ENCODE data around the gene THAP4. TPM values are rescaled to one million over a fixed set of nuclear protein-coding genes. Genes with fewer than 3 reads are reported as not detected.

Gene THAP4
- polyA plus RNA-seq, 1 of the 3 experiments (the other 2 are of a cell fraction): 64.7 TPM

GRCh38 chr2:241535871-241536655 is 100.9 kb downstream of the THAP4 start:
- H3K4me2 ChIP-seq: no peak overlapping the region
- H3K36me3 ChIP-seq (replicated peaks in 1 of 2; ENCODE audit: control insufficient read depth in 1 of 2, insufficient read depth in 2 of 2, low read length in 1 of 2): no peaks in the 10 kb centered on the region
- no peaks in the 10 kb centered on the region for H3F3A ChIP-seq (replicated peaks; ENCODE audit: insufficient read depth)
- no peaks in the 10 kb centered on the region for H3K9me2 ChIP-seq
- H3K9me3 ChIP-seq: no peaks in the 10 kb centered on the region
- no peaks in the 10 kb centered on the region for H4K20me1 ChIP-seq (ENCODE audit: insufficient read depth)
- H3K27ac ChIP-seq (ENCODE audit: low read depth in 2 of 2, low read length in 1 of 2): no peak overlapping the region
- WGBS (ENCODE audit: low lambda C conversion rate): 72% methylated on average over 8 of the region's 13 CpGs
- TF ChIP-seq GABPA (IDR thresholded peaks at IDR 0.05; ENCODE audit: low read depth): no peak
- no peak for TF ChIP-seq POLR2AphosphoS5 (IDR thresholded peaks at IDR 0.05; ENCODE audit: low read depth, low read length)
- H3K27me3 ChIP-seq (ENCODE audit: insufficient read depth): no peaks in the 10 kb centered on the region; the same call in 1 of the 2 replicates
- CTCF ChIA-PET: interaction anchor here (1.1 kb wide), 1 partner anchor 123 kb away, joined by 3 read pairs; no protein-coding TSS in a partner anchor
- H3K4me1 ChIP-seq (ENCODE audit: control insufficient read depth in 1 of 2, insufficient read depth in 2 of 2, low read depth in 1 of 2, low read length in 1 of 2): peaks cover 0 to 1% of the 10 kb centered on the region in 2 experiments; a peak in 1 of 4 replicates
- no peaks in the 10 kb centered on the region for H3K79me2 ChIP-seq (ENCODE audit: insufficient read depth)
- H3K4me3 ChIP-seq (ENCODE audit: low read depth in 2 of 2, low read length in 1 of 2): no peak overlapping the region
- no peak overlapping the region for H3K9ac ChIP-seq
- H2AFZ ChIP-seq (ENCODE audit: low read depth): no peak overlapping the region
- POLR2A ChIA-PET: no interaction called here
- no peak for DNase-seq

GRCh38 chr2:241534701-241535375 is 102.1 kb downstream of the THAP4 start:
- Histone ChIP-seq H3K4me3 (ENCODE audit: low read depth in 2 of 2, low read length in 1 of 2) (no peak overlapping the region), H4K20me1 (ENCODE audit: insufficient read depth) (no peaks in the 10 kb centered on the region), H3K9me3 (no peaks in the 10 kb centered on the region), H3F3A (replicated peaks; ENCODE audit: insufficient read depth) (no peaks in the 10 kb centered on the region), H3K9me2 (no peaks in the 10 kb centered on the region), H3K36me3 (replicated peaks in 1 of 2; ENCODE audit: control insufficient read depth in 1 of 2, insufficient read depth in 2 of 2, low read length in 1 of 2) (no peaks in the 10 kb centered on the region), H3K27me3 (ENCODE audit: insufficient read depth) (no peaks in the 10 kb centered on the region; the same call in 1 of the 2 replicates), H3K4me1 (ENCODE audit: control insufficient read depth in 1 of 2, insufficient read depth in 2 of 2, low read depth in 1 of 2, low read length in 1 of 2) (peaks cover 0 to 7% of the 10 kb centered on the region in 2 experiments; a peak in 1 of 4 replicates), H2AFZ (ENCODE audit: low read depth) (no peak overlapping the region), H3K9ac (no peak overlapping the region), H3K4me2 (no peak overlapping the region), H3K27ac (ENCODE audit: low read depth in 2 of 2, low read length in 1 of 2) (no peak overlapping the region), H3K79me2 (ENCODE audit: insufficient read depth) (no peaks in the 10 kb centered on the region)
- no peak for TF ChIP-seq PBX3 (IDR thresholded peaks at IDR 0.05)
- TF ChIP-seq NFIC (IDR thresholded peaks at IDR 0.05; ENCODE audit: borderline replicate concordance): no peak
- TF ChIP-seq MXI1 (IDR thresholded peaks at IDR 0.05; ENCODE audit: low read depth, low read length): no peak
- no peak for TF ChIP-seq RAD21 (IDR thresholded peaks at IDR 0.05; ENCODE audit: low read length)
- no peak for TF ChIP-seq USF1 (IDR thresholded peaks at IDR 0.05; ENCODE audit: borderline replicate concordance, low read depth)
- TF ChIP-seq ZBTB33 (IDR thresholded peaks at IDR 0.05; ENCODE audit: borderline replicate concordance, low read depth): no peak
- POLR2A ChIA-PET: no interaction called here
- no peak for DNase-seq
- CTCF ChIA-PET: no interaction called here
- WGBS (ENCODE audit: low lambda C conversion rate): 72% methylated on average over 14 of the region's 17 CpGs

Small RNAs within 50 kb of the gene (small RNA-seq; reads per million reads assigned to genes)
- 0 to 25.6 (median 5.2) reads per million in 7 experiments for gene RNA5SP122

Other genes with a start within 250 kb of the THAP4 start
- gene STK25, start 128.6 kb downstream of the THAP4 start, polyA plus RNA-seq (2012; rRNA removed): 236 and 268 TPM in 2 replicates
- 1.7 and 1.9 TPM in 2 replicates for gene BOK, start 78.4 kb downstream of the THAP4 start, polyA plus RNA-seq (2012; rRNA removed)
- 105 and 107 TPM in 2 replicates for gene ATG4B, start 535 bp upstream of the THAP4 start, polyA plus RNA-seq (2012; rRNA removed)
- gene DTYMK, start 49.7 kb upstream of the THAP4 start, polyA plus RNA-seq (2012; rRNA removed): 36.3 and 51.1 TPM in 2 replicates
- gene ING5, start 64.9 kb upstream of the THAP4 start, polyA plus RNA-seq (2012; rRNA removed): 56.3 and 62.9 TPM in 2 replicates
- gene D2HGDH, start 97.5 kb upstream of the THAP4 start, polyA plus RNA-seq (2012; rRNA removed): 33.7 and 36.3 TPM in 2 replicates
- gene GAL3ST2, start 139.7 kb upstream of the THAP4 start, polyA plus RNA-seq (2012; rRNA removed): 0.10 and 0.15 TPM in 2 replicates
- 0.05 TPM in 1 of 2 replicates, not detected in the other for gene NEU4, start 172.0 kb upstream of the THAP4 start, polyA plus RNA-seq (2012; rRNA removed)
- gene PDCD1, start 221.7 kb upstream of the THAP4 start, polyA plus RNA-seq (2012; rRNA removed): not detected in 2 replicates
- not detected in 2 replicates for gene RTP5, start 232.6 kb upstream of the THAP4 start, polyA plus RNA-seq (2012; rRNA removed)